ENCODE measurements around the gene PTPRCAP. TPM values are rescaled to one million over a fixed set of nuclear protein-coding genes. Genes with fewer than 3 reads are reported as not detected.

The PTPRCAP gene
- total RNA-seq, 2 donors from 2014 or later, result 1.9 to 2.8 TPM

DNA sequence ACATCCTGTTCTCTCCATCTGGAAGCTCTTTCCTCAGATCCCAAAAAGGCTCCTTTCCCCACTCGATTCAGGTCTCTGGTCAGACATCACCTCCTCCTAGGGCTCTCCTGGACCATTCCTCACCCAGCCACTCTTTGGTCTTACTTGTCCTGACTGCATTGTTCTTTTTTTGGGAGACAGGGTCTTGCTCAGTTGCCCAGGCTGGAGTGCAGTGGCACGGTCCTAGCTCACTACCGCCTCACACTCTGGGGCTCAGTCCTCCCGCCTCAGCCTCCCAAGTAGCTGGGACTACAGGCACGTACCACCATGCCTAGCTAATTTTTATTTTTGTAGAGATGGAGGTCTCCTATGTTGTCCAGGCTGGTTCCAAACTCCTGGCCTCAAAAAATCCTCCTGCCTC lies 8.0 kb upstream of the PTPRCAP start:
- no peak for DNase-seq (ENCODE audit: low spot score)

DNA sequence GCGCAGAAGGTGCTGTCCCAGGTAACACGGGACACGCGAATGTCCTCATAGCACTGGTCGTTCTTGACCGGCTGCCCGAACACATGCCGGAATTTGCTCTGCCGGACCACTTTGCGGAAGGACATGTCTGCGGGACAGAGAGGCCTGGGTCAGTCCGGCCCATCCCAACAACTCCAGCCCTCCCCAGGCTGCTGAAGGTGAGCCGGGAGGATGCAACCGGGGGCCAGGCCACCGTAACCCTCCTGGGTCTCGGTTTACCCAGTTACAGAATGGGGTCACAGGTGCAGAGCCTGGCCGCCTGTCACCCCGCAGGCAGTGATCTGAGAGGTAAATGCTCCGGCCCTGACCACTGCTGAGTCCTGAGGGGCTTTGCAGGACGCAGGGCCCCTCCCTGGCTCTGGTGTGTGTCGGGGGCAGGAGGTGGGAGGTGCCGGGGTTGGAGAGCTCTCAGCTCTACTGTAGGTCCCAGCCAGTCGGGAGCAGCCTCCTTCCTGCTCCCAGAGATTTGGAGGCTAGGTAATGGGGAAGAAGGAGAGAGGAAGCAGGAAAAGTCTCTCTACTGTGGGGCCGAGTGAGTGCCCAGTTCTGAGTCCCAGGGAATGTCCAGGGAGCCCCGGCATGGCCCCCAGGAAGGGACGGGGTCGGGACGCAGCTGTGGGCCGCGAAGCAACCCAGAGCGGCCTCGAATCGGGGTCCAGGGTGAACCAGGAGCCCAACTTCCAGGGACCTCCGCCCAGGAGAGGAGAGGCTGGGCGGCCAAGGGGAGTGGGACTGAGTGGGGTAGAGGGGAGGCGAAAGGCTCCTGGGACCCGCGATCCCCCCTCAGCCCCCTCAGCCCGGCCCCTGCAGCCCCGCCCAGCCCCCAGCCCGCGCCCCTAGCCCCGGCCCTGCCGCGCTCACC lies 5.3 kb upstream of the PTPRCAP start:
- Histone ChIP-seq H3K36me3 (peaks cover 22% of the 10 kb centered on the region), H3K27me3 (no peaks in the 10 kb centered on the region), H3K4me3 (peak overlapping the region; percentile 77 to 91), H3K27ac (peak overlapping the region; percentile 94 to 97), H3K9me3 (no peaks in the 10 kb centered on the region), H3K4me1 (peaks cover 0 to 49% of the 10 kb centered on the region in 2 donors)
- no peak for DNase-seq (ENCODE audit: low spot score)
- TF ChIP-seq, protein P1, sequence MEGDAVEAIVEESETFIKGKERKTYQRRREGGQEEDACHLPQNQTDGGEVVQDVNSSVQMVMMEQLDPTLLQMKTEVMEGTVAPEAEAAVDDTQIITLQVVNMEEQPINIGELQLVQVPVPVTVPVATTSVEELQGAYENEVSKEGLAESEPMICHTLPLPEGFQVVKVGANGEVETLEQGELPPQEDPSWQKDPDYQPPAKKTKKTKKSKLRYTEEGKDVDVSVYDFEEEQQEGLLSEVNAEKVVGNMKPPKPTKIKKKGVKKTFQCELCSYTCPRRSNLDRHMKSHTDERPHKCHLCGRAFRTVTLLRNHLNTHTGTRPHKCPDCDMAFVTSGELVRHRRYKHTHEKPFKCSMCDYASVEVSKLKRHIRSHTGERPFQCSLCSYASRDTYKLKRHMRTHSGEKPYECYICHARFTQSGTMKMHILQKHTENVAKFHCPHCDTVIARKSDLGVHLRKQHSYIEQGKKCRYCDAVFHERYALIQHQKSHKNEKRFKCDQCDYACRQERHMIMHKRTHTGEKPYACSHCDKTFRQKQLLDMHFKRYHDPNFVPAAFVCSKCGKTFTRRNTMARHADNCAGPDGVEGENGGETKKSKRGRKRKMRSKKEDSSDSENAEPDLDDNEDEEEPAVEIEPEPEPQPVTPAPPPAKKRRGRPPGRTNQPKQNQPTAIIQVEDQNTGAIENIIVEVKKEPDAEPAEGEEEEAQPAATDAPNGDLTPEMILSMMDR (IDR thresholded peaks at IDR 0.05), result no peak

More for the DNA sequence above, 8.0 kb upstream of the PTPRCAP start:
- TF ChIP-seq, protein P1 (IDR thresholded peaks at IDR 0.05), result no peak
- peaks cover 12% of the 10 kb centered on the region for H3K36me3 ChIP-seq
- no peaks in the 10 kb centered on the region for H3K27me3 ChIP-seq
- peaks cover 0 to 29% of the 10 kb centered on the region in 2 donors for H3K4me1 ChIP-seq
- H3K4me3 ChIP-seq, result no peak overlapping the region
- H3K9me3 ChIP-seq, result no peaks in the 10 kb centered on the region
- H3K27ac ChIP-seq, result no peak overlapping the region

DNA sequence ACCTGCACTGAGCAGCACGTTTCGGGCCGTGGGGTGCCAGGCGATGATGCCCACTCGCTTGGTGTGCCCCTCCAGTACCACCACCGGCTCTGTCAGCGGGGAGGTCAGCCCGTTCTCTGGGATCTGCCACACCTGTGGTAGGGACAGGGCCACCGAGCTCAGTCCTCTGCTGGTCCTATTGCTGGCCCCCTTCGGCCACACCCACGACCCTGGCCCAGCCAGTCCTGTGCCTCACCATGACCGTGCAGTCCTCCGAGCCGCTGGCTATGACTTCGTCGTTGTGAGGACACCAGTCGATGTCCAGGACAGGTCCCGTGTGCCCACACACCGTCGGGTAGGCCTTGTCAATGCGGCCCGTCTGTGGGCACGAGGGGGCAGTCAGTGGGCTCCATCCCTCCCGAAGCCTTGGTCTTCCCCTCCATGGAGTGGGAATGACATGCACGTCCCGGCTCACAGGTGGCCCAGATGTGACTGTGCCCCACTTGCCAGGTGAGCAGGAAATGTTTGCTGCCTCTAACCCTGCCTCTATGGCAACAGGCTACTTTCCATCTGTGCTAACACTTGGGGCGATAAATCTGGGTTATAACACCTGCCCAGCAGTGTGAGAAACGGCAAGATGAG lies 4.4 kb upstream of the PTPRCAP start:
- Histone ChIP-seq H3K4me3 (no peak overlapping the region), H3K9me3 (no peaks in the 10 kb centered on the region), H3K27ac (no peak overlapping the region), H3K27me3 (no peaks in the 10 kb centered on the region), H3K4me1 (peaks cover 0 to 57% of the 10 kb centered on the region in 2 donors), H3K36me3 (peaks cover 28% of the 10 kb centered on the region)
- no peak for DNase-seq (ENCODE audit: low spot score)
- TF ChIP-seq, protein P1 (IDR thresholded peaks at IDR 0.05), result no peak

DNA sequence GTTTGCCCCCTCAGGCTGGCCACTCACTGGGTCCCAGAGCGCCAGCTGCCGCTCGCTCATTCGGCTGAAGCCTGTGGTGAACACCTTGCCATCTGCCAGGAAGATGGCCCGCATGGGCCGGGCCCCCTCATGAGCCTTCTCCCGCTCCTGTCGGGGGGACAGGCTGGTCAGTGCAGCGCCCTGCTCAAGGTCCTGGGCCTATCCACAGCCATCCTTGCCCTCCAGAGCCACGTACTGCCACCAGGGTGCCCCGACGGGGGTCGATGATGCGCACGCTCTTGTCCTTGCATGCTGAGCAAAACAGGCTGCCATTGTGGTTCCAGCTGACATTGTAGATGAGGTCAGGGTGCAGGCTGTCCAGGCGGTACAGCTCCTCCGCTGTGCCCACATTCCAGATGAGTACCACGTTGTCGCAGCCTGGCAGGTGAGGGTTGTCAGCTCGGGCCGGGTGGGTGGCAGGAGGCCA lies 3.6 kb upstream of the PTPRCAP start:
- no peak for DNase-seq (ENCODE audit: low spot score)
- Histone ChIP-seq H3K4me3 (no peak overlapping the region), H3K9me3 (no peaks in the 10 kb centered on the region), H3K36me3 (peaks cover 28% of the 10 kb centered on the region), H3K27ac (no peak overlapping the region), H3K27me3 (no peaks in the 10 kb centered on the region), H3K4me1 (peaks cover 0 to 64% of the 10 kb centered on the region in 2 donors)
- TF ChIP-seq, protein P1 (IDR thresholded peaks at IDR 0.05), result no peak

DNA sequence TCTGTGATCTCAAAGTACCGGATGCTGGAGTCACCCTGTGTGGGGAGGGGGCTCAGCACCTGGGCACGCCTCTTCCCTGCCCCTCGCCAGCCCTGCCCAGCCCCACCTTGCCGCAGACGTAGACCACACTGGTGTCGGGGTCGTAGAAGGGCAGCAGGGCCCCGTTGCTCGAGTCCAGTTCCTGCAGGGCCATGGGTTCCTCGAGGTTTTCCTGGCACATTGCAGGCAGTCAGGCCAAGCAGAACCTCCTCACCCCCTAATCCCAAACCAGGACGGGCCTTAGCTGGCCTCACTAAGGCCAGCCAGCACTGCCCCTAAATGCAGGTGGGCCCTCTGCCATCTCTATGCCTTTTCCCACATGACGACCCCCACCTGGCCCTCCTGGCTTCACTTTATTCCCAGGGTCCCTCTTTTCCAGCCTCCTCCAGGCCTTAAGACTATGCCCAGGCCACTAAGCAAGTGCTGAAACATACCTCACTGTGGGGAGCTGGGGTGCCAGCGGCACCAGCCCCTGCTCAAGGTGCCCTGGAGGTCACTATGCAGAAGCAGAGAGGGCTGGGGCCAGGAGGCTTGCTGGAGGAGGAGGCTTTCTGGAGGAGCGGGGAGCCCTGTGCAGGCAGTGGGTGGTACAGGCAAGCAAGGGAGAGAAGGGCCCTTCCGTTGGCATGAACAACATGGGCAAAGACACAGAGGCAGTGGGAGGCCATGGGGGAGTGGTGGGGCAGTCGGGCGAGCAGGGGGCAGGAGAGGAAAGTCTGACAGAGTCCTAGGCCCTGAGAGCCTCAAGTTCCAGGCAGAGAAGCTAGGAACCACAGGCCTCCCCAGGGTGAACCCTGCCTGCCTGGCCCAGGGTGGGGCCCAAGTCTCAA lies 3.0 kb upstream of the PTPRCAP start:
- peaks cover 34% of the 10 kb centered on the region for H3K36me3 ChIP-seq
- no peak overlapping the region for H3K4me3 ChIP-seq
- DNase-seq (ENCODE audit: low spot score), result no peak
- H3K27me3 ChIP-seq, result no peaks in the 10 kb centered on the region
- TF ChIP-seq, protein P1 (IDR thresholded peaks at IDR 0.05), result no peak
- peak overlapping the region; percentile 27 to 51 for H3K27ac ChIP-seq
- no peaks in the 10 kb centered on the region for H3K9me3 ChIP-seq
- peaks cover 0 to 67% of the 10 kb centered on the region in 2 donors for H3K4me1 ChIP-seq
